Measurements from ENCODE around the gene NTSR2. TPM values are rescaled to one million over a fixed set of nuclear protein-coding genes. Genes with fewer than 3 reads are reported as not detected.

NTSR2 gene
- total RNA-seq, 2 donors from 2014 or later, result not detected

GRCh38 chr2:11616097-11616687 lies 53.8 kb downstream of the NTSR2 start:
- no peak for DNase-seq
- intact Hi-C loops (cut with DNase I, micrococcal nuclease), result no loop called here
- ATAC-seq, result no peak

- DNase-seq, result no peak
- intact Hi-C loops (cut with DNase I, micrococcal nuclease), result no loop called here
- no peak for ATAC-seq
Measured at GRCh38 chr2:11615209-11615608, 54.8 kb downstream of the NTSR2 start.

GRCh38 chr2:11613297-11613696 lies 56.7 kb downstream of the NTSR2 start:
- intact Hi-C loops (cut with DNase I, micrococcal nuclease), result no loop called here
- no peak for DNase-seq
- ATAC-seq, result no peak

GRCh38 chr2:11612553-11613215 lies 57.3 kb downstream of the NTSR2 start:
- intact Hi-C loops (cut with DNase I, micrococcal nuclease), result no loop called here
- DNase-seq, result no peak
- ATAC-seq, result no peak

- no peak for DNase-seq
Measured at GRCh38 chr2:11611251-11611650, 58.7 kb downstream of the NTSR2 start.

GRCh38 chr2:11610624-11611242 lies 59.3 kb downstream of the NTSR2 start:
- intact Hi-C loops (cut with DNase I, micrococcal nuclease), result no loop called here
- DNase-seq (no peak), ATAC-seq (no peak)

More at GRCh38 chr2:11611251-11611650, 58.7 kb downstream of the NTSR2 start:
- intact Hi-C loops (cut with DNase I, micrococcal nuclease), result no loop called here
- ATAC-seq, result no peak

Other genes with a start within 250 kb of the NTSR2 start
- gene E2F6, start 204.0 kb downstream of the NTSR2 start, total RNA-seq, result 1 to 10 TPM; 5.2 to 6.5 TPM
- gene GREB1, start 136.2 kb downstream of the NTSR2 start, total RNA-seq, result 1 to 10 TPM in 1 of 2 donors, under 1 TPM in 1; 0.85 to 2.0 TPM
- gene LPIN1, start 76.4 kb upstream of the NTSR2 start, total RNA-seq, result 10 to 100 TPM; 24.4 to 34.9 TPM